Stromal cell of bone marrow (primary cell): ENCODE measurements around the gene BARX2.

Experiments
- DNase-seq: peaks from one replicate; pipeline ENCODE4 v3.0.0-alpha.2; 2012; ENCODE audit warnings: low read depth

The BARX2 gene

GRCh38 chr11:129402206-129403171 lies 26.8 kb downstream of the BARX2 start:
- no peak for DNase-seq

GRCh38 chr11:129404731-129405130 lies 29.1 kb downstream of the BARX2 start:
- no peak for DNase-seq

GRCh38 chr11:129408865-129409444 lies 33.3 kb downstream of the BARX2 start:
- no peak for DNase-seq

GRCh38 chr11:129410395-129410960 lies 34.8 kb downstream of the BARX2 start:
- no peak for DNase-seq

- no peak for DNase-seq
These were observed 36.8 kb downstream of the BARX2 start for GRCh38 chr11:129412494-129412893.

- DNase-seq, result no peak
These were observed 38.7 kb downstream of the BARX2 start for GRCh38 chr11:129414144-129414872.

- DNase-seq, result no peak
These were observed 40.6 kb downstream of the BARX2 start for GRCh38 chr11:129416080-129416820.

- DNase-seq, result no peak
These were observed 41.8 kb downstream of the BARX2 start for GRCh38 chr11:129417458-129417857.

- no peak for DNase-seq
These were observed 42.4 kb downstream of the BARX2 start for GRCh38 chr11:129418039-129418438.

- DNase-seq, result no peak
These were observed 43.7 kb downstream of the BARX2 start for GRCh38 chr11:129419386-129419785.

GRCh38 chr11:129423426-129423825 lies 47.8 kb downstream of the BARX2 start:
- DNase-seq, result no peak

GRCh38 chr11:129425214-129425613 lies 49.6 kb downstream of the BARX2 start:
- DNase-seq, result no peak

- no peak for DNase-seq
These were observed 50.4 kb downstream of the BARX2 start for GRCh38 chr11:129426038-129426437.

GRCh38 chr11:129426776-129427175 lies 51.1 kb downstream of the BARX2 start:
- no peak for DNase-seq

- no peak for DNase-seq
These were observed 51.7 kb downstream of the BARX2 start for GRCh38 chr11:129427376-129427775.

GRCh38 chr11:129427816-129428406 lies 52.3 kb downstream of the BARX2 start:
- no peak for DNase-seq

- no peak for DNase-seq
These were observed 52.9 kb downstream of the BARX2 start for GRCh38 chr11:129428557-129428956.

GRCh38 chr11:129434641-129435498 lies 59.2 kb downstream of the BARX2 start:
- no peak for DNase-seq

- no peak for DNase-seq
These were observed 60.0 kb downstream of the BARX2 start for GRCh38 chr11:129435499-129436245.

GRCh38 chr11:129436573-129436972 lies 60.9 kb downstream of the BARX2 start:
- no peak for DNase-seq
